ENCODE data around the gene OSBPL6.
"Not testable (repeated sequence)": the region's sequence is repeated elsewhere in the genome, so short reads cannot be mapped to it uniquely, and the experiment has no call there.

OSBPL6 gene

GRCh38 chr2:178350051-178350450 is 155.7 kb downstream of the OSBPL6 start:
- DNase-seq (ENCODE audit: low read depth in 2 of 2), result no peak

DNA sequence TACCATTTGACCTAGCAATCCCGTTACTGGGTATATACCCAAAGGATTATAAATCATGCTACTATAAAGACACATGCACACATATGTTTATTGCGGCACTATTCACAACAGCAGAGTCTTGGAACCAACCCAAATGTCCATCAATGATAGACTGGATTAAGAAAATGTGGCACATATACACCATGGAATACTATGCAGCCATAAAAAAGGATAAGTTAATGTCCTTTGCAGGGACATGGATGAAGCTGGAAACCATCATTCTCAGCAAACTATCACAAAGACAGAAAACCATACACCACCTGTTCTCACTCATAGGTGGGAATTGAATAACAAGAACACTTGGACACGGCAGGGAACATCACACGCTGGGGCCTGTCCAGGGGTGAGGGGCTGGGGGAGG is 163.4 kb downstream of the OSBPL6 start:
- not testable (repeated sequence) for DNase-seq (ENCODE audit: low read depth in 2 of 2)

- DNase-seq (ENCODE audit: low read depth in 2 of 2), result no peak
Measured at GRCh38 chr2:178359192-178359912, 165.0 kb downstream of the OSBPL6 start.

GRCh38 chr2:178361588-178361987 is 167.3 kb downstream of the OSBPL6 start:
- DNase-seq (ENCODE audit: low read depth in 2 of 2), result no peak

- no peak for DNase-seq (ENCODE audit: low read depth in 2 of 2)
Measured at GRCh38 chr2:178363252-178363651, 168.9 kb downstream of the OSBPL6 start.

DNA sequence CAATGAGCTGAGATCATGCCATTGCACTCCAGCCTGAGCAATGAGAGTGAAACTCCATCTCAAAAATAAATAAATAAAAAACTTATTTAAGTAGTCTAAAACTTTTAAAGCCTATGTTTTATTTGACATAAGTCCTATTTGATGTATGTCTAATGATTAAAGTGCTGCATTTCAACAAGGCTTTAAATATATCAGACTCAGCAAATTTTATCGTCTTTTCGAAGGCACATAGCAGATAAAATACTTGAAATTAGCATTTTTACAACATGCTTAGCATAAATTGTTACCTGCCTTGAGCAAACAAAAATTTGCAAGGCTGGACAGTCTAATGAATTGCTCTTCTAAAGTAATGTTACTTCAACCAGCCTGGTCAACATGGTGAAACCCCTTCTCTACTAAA is 170.8 kb downstream of the OSBPL6 start:
- no peak for DNase-seq (ENCODE audit: low read depth in 2 of 2)

DNA sequence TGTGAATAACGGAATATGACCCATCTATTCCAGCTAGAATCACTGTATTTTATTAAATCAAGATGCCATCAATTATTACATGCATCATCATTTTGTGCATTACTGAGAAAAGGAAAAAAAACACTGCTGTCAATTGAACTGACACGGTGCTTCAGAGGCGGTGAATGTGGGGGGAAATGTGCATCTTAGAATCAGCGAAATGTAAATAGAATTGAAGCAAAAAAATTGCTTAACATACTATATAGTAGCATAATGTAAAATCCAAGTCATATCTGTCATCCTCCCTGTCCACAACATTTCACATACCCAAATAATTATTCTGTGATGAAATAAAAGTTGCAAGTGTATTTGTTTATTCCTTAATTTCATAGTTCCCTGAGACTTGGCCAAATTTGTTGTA is 172.1 kb downstream of the OSBPL6 start:
- DNase-seq (ENCODE audit: low read depth in 2 of 2), result no peak

GRCh38 chr2:178367344-178367743 is 173.0 kb downstream of the OSBPL6 start:
- no peak for DNase-seq (ENCODE audit: low read depth in 2 of 2)

DNA sequence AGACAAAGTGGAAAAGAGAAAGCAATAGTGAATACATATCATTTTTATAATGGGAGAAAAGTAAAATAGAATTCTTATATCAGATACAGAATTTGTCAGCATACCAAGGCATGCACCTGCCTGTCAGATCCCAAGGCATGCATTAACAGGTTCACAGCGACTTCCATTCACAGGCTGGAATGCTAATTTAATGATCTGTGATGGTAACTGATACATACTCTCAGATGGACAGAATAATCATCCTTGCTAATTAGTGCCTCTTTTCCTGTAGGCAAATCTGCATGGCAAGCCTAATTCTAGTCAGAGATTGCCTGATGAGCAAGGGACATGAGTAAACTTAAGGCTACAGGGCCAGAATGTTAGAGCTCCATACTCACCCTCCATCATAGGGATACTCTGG is 180.6 kb downstream of the OSBPL6 start:
- no peak for DNase-seq (ENCODE audit: low read depth in 2 of 2)

GRCh38 chr2:178377046-178377445 is 182.7 kb downstream of the OSBPL6 start:
- no peak for DNase-seq (ENCODE audit: low read depth in 2 of 2)

DNA sequence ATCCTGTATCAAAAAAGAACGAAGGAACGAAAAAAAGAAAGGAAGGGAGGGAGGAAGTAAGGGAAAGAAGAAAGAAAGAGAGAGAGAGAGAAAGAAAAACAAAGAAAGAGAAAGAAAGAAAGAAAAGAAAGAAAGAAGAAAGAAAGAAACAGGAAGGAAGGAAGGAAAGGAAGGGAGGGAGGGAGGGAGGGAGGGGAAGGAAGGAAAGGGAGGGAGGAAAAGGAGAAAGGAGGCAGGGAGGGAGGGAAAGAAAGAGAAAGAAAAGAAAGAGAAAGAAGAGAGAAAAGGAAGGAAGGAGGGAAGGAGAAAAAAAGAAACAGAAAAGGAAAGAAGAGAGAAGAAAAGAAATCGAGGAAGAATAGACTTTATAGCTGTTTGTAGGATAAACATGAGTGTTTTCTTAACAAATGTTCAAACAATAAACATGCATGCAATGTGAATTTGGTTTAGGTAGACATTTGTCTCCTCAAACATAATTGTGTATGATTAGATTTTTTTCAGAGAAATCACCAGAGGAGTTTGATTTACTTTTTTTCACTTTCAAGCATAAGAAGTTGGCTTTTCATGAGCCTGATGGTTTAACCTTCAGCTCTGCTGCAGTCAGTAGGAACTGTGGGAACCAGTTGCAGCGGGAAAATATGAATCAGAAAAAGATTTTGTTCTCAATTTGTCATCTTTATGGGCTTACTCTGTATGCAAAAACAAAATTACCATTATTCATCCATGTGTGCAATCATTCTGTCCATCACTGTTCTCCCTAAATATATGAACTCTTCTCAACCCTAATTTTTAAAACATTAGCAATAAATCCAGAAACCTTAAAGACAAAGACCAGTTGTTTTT is 185.1 kb downstream of the OSBPL6 start:
- no peak for DNase-seq (ENCODE audit: low read depth in 2 of 2)

DNA sequence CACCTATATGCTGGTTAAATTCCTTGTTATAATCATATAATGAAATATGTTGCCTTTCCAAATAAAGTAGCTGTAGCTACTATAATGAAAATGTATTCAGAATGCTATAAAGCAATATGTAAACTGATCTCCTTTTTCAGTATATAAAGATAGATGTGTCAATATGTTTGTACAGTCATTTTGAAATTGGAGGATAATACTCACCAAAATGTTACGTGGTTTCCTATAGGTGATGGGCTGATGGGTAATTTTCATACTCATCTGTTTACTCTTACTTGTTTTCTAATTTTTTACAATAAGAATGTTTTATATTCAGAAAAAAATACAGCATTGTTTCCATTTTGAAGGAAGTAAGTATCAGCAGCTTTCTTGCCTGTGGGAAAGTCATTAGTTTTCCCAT is 186.5 kb downstream of the OSBPL6 start:
- no peak for DNase-seq (ENCODE audit: low read depth in 2 of 2)

GRCh38 chr2:178383718-178384117 is 189.4 kb downstream of the OSBPL6 start:
- no peak for DNase-seq (ENCODE audit: low read depth in 2 of 2)

- no peak for DNase-seq (ENCODE audit: low read depth in 2 of 2)
Measured at GRCh38 chr2:178385595-178386148, 191.4 kb downstream of the OSBPL6 start.

DNA sequence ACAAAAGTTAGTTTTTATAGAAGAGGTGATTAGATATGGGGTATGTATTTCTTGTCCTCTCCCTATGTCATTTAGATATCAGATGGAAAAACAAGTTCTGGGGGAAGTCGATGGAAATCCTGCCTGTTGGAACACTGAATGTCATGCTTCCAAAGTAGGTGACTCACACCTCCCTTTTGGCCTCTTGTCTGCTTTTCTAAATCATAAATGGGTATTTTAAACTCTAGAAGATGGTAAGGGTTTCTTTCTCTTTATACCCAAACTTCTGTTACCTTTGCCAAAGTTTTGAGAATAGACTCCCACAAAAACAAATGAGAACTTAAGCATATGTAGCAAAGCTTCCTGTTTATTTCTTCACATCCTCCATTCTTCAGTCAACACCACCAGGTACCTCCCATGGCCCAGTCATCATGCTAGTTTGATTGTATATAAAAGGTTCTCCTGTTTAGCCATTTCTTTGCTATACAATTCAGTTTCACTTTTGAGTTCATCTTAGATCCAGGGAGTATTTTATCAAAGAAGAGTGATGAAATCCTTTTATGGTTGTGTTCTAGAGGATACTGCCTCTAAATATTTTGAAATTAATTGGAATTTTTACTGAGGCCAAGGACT is 192.8 kb downstream of the OSBPL6 start:
- DNase-seq (ENCODE audit: low read depth in 2 of 2), result no peak

DNA sequence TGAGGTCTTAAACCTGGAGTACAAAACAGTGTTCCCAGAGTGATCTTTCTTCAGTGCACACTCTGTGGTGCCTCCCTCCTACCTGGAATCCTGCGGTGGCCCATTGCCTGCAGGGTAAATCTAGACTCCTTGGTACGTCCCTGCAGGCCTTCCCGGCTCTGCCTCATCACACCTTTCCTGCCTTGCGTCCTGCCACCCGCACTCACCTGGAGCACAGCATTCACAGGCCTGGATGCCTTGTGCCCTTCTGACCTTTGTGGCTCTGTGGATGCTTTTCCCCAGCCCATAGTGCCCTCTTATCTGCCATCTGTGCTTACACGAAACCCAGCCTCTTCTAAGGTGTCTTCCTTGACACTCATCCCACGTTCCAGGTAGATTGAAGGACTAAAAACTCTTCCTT is 194.0 kb downstream of the OSBPL6 start:
- DNase-seq (ENCODE audit: low read depth in 2 of 2), result no peak

GRCh38 chr2:178391701-178392100 is 197.4 kb downstream of the OSBPL6 start:
- DNase-seq (ENCODE audit: low read depth in 2 of 2), result no peak

DNA sequence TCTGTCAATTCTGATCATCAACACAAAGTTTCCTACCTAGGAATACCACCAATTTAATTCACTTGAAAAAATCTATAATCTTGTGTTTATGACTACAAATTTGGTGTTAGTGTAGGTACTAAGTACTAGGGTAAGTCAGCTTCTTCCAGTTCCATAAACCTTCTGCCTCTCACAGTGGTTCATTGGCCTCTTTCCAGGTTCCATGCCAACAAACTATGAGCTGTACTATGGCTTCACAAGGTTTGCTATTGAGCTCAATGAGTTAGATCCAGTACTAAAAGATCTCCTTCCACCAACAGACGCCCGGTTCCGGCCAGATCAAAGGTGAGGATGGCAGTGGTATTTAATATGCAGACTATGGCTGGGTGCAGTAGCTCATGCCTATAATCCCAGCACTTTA is 197.9 kb downstream of the OSBPL6 start:
- DNase-seq (ENCODE audit: low read depth in 2 of 2), result no peak

GRCh38 chr2:178394859-178395258 is 200.5 kb downstream of the OSBPL6 start:
- no peak for DNase-seq (ENCODE audit: low read depth in 2 of 2)

GRCh38 chr2:178395295-178395694 is 201.0 kb downstream of the OSBPL6 start:
- no peak for DNase-seq (ENCODE audit: low read depth in 2 of 2)

- DNase-seq (ENCODE audit: low read depth in 2 of 2), result no peak
Measured at GRCh38 chr2:178395941-178396570, 201.7 kb downstream of the OSBPL6 start.

DNA sequence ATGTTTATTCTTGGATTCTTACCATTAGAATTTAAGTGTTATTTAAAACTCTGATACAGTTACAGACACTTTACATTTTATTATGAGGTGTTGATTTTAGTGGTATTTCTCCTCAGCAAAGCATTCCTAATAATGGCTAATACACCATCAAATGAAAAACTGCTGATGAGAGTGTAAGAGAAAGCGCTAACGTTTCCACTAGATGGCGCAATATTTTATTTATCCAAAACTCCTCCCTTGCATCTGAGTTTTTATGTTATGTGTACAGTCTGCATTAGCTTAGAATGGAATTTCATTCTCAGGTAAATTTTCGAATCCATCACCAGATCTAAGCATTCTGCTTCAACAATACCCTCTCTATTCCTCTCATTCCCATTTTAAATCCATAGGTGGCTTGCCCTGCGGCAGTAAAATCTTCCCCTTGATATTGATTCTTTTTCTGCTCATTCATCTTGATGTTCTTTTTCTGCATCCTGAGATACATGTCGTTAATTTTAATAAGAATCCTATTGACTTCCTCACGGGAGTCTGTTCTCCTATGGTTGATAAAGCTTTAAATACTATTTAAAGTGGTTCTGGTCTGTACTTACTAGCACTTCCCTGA is 202.8 kb downstream of the OSBPL6 start:
- no peak for DNase-seq (ENCODE audit: low read depth in 2 of 2)

Data from stimulated activated CD4-positive, alpha-beta T cell treated with anti-CD3 and anti-CD28 coated beads, Interleukin-12 subunit alpha, Interleukin-12 subunit beta, amount 100 ng/mL, for 24 hours (primary cell).